H9 (cell line): ENCODE results near the gene C7orf25. TPM values are rescaled to one million over a fixed set of nuclear protein-coding genes. Genes with fewer than 3 reads are reported as not detected.
A peak's percentile ranks its signal among the peaks of the same experiment; 100 is the strongest.

ENCODE experiments used
- DNase-seq: peaks from one replicate; pipeline ENCODE4 v3.0.0-alpha.2; 2017
- H2AFZ ChIP-seq: one replicate; pipeline ENCODE4 v1.6.1; 2013; ENCODE audit warnings: mild to moderate bottlenecking, low read length, control low read depth, moderate library complexity
- H2AK5ac ChIP-seq: 2 replicates; pipeline ENCODE4 v1.6.1; 2013; ENCODE audit warnings: low read length, control low read depth, mixed read lengths; ENCODE audit not compliant: insufficient read length
- H2BK120ac ChIP-seq: one replicate; pipeline ENCODE4 v1.6.1; 2013; ENCODE audit warnings: low read depth, mild to moderate bottlenecking, low read length, control low read depth, inconsistent platforms; ENCODE audit not compliant: poor library complexity, severe bottlenecking
- H2BK12ac ChIP-seq: 2 replicates; pipeline ENCODE4 v1.6.1; 2013; ENCODE audit warnings: low read length, control low read depth, mixed read lengths, low read depth; ENCODE audit not compliant: insufficient read length
- H2BK15ac ChIP-seq: 2 replicates; pipeline ENCODE4 v1.6.1; 2013; ENCODE audit warnings: low read depth, low read length, control low read depth
- H2BK20ac ChIP-seq: one replicate; pipeline ENCODE4 v1.6.1; 2013; ENCODE audit warnings: low read depth, mild to moderate bottlenecking, low read length, control low read depth, inconsistent platforms; ENCODE audit not compliant: poor library complexity, severe bottlenecking
- H2BK5ac ChIP-seq: 2 replicates; pipeline ENCODE4 v1.6.1; 2013; ENCODE audit warnings: low read length, control low read depth, mixed read lengths; ENCODE audit not compliant: insufficient read length
- H3K14ac ChIP-seq: 2 replicates; pipeline ENCODE4 v1.6.1; 2013; ENCODE audit warnings: low read length, control low read depth; ENCODE audit not compliant: insufficient read depth
- H3K18ac ChIP-seq: 2 replicates; pipeline ENCODE4 v1.6.1; 2013; ENCODE audit warnings: low read depth, mild to moderate bottlenecking, mixed read lengths, low read length, control low read depth; ENCODE audit not compliant: insufficient read length
- H3K23ac ChIP-seq: 2 replicates; pipeline ENCODE4 v1.6.1; 2013; ENCODE audit warnings: low read length, control low read depth, mixed read lengths, low read depth; ENCODE audit not compliant: insufficient read length
- H3K23me2 ChIP-seq: 2 replicates; pipeline ENCODE4 v1.6.1; 2013; ENCODE audit warnings: low read depth, mild to moderate bottlenecking, mixed read lengths, low read length, control low read depth; ENCODE audit not compliant: insufficient read length, poor library complexity, severe bottlenecking
- H3K27ac ChIP-seq: 2 replicates; pipeline ENCODE4 v1.5.1; 2013; ENCODE audit warnings: low read length, control low read depth, mixed read lengths, low read depth; ENCODE audit not compliant: insufficient read length
- H3K27me3 ChIP-seq: 2 replicates; pipeline ENCODE4 v1.6.1; 2013; ENCODE audit warnings: low read length, control low read depth, inconsistent platforms; ENCODE audit not compliant: insufficient read depth
- H3K4ac ChIP-seq: 2 replicates; pipeline ENCODE4 v1.6.1; 2013; ENCODE audit warnings: low read depth, mild to moderate bottlenecking, control low read depth, inconsistent platforms, low read length, moderate library complexity
- H3K4me1 ChIP-seq: 2 replicates; pipeline ENCODE4 v1.6.1; 2013; ENCODE audit warnings: low read length, control low read depth, inconsistent platforms; ENCODE audit not compliant: insufficient read depth
- H3K4me2 ChIP-seq: 2 replicates; pipeline ENCODE4 v1.6.1; 2013; ENCODE audit warnings: low read length, control low read depth, mixed read lengths; ENCODE audit not compliant: insufficient read length, insufficient read depth
- H3K56ac ChIP-seq: 2 replicates; pipeline ENCODE4 v1.6.1; 2013; ENCODE audit warnings: low read depth, mild to moderate bottlenecking, mixed read lengths, low read length, control low read depth; ENCODE audit not compliant: insufficient read length
- H3K79me1 ChIP-seq: 2 replicates; pipeline ENCODE4 v1.6.1; 2013; ENCODE audit warnings: low read depth, mild to moderate bottlenecking, moderate library complexity, low read length, control low read depth, inconsistent platforms; ENCODE audit not compliant: insufficient read depth, poor library complexity, severe bottlenecking
- H3K79me2 ChIP-seq: 2 replicates; pipeline ENCODE4 v1.6.1; 2013; ENCODE audit warnings: low read length, control low read depth, inconsistent platforms; ENCODE audit not compliant: insufficient read depth
- H3K9ac ChIP-seq: 2 replicates; pipeline ENCODE4 v1.6.1; 2013; ENCODE audit warnings: low read length, control low read depth, mixed read lengths; ENCODE audit not compliant: insufficient read length; ENCODE audit errors: extremely low read depth
- H3K9me3 ChIP-seq: one replicate; pipeline ENCODE4 v1.6.1; 2013; ENCODE audit warnings: low read depth, low read length, inconsistent platforms; ENCODE audit not compliant: control insufficient read depth
- H3T11ph ChIP-seq: one replicate; pipeline ENCODE4 v1.6.1; 2013; ENCODE audit warnings: mild to moderate bottlenecking, low read length, control low read depth, inconsistent platforms
- H4K20me1 ChIP-seq: one replicate; pipeline ENCODE4 v1.6.1; 2013; ENCODE audit not compliant: control insufficient read depth, insufficient read length, insufficient read depth
- H4K5ac ChIP-seq: 2 replicates; pipeline ENCODE4 v1.6.1; 2013; ENCODE audit warnings: low read depth, mild to moderate bottlenecking, mixed read lengths, low read length, control low read depth; ENCODE audit not compliant: insufficient read length
- H4K8ac ChIP-seq: replicated peaks from 2 replicates; pipeline ENCODE4 v1.6.1; 2013; ENCODE audit warnings: low read length, control low read depth, mixed read lengths, low read depth; ENCODE audit not compliant: insufficient read length
- H4K91ac ChIP-seq: 2 replicates; pipeline ENCODE4 v1.6.1; 2013; ENCODE audit warnings: low read depth, mild to moderate bottlenecking, moderate library complexity, mixed read lengths, low read length, control low read depth; ENCODE audit not compliant: insufficient read length
- H3K27ac Mint-ChIP-seq, 3 experiments: 2 replicates in 2 of 3; 3 replicates in 1 of 3; pipeline ENCODE4 v1.8.0; 2020 to 2021; ENCODE audit warnings: mixed read lengths in 3 of 3, mild to moderate bottlenecking in 1 of 3, moderate library complexity in 1 of 3
- H3K27me3 Mint-ChIP-seq: 2 replicates; pipeline ENCODE4 v1.8.0; 2021; ENCODE audit warnings: low read depth, mild to moderate bottlenecking, moderate library complexity, mixed read lengths
- H3K36me3 Mint-ChIP-seq, 3 experiments: 2 replicates in 2 of 3; 3 replicates in 1 of 3; pipeline ENCODE4 v1.8.0; 2020 to 2021; ENCODE audit warnings: low read depth in 3 of 3, mixed read lengths in 3 of 3; ENCODE audit not compliant: insufficient read depth in 1 of 3
- H3K4me1 Mint-ChIP-seq, 2 experiments: 2 replicates each; pipeline ENCODE4 v1.8.0; 2020; ENCODE audit warnings: mixed read lengths in 2 of 2
- H3K4me3 Mint-ChIP-seq, 2 experiments: 2 replicates in 1 of 2; 3 replicates in 1 of 2; pipeline ENCODE4 v1.8.0; 2020 to 2021; ENCODE audit warnings: mild to moderate bottlenecking in 2 of 2, mixed read lengths in 2 of 2, moderate library complexity in 1 of 2
- H3K9me3 Mint-ChIP-seq, 2 experiments: 2 replicates in 1 of 2; 3 replicates in 1 of 2; pipeline ENCODE4 v1.8.0; 2020; ENCODE audit warnings: mild to moderate bottlenecking in 2 of 2, mixed read lengths in 2 of 2, moderate library complexity in 1 of 2
- CTCF ChIP-seq: fragments of 200-600 bp; sonication (generic); conservative IDR thresholded peaks from 3 replicates; pipeline ENCODE4 v1.8.0; 2021; ENCODE audit warnings: antibody characterized with exemption, mild to moderate bottlenecking
- WGBS: extraction: QIAGEN DNeasy Blood & Tissue Kit; methylation state at CpG from one replicate; pipeline ENCODE4 v1.1.7; 2013; ENCODE audit warnings: missing lambda C conversion rate, low lambda C conversion rate, mixed read lengths; ENCODE audit not compliant: insufficient read length; ENCODE audit errors: extremely low coverage; 5-methylcytosine and 5-hydroxymethylcytosine counted together
- total RNA-seq: library from RNA; stranded (reverse); gene quantifications from 2 replicates; pipeline ENCODE4 v1.2.1, GENCODE V29; 2021

Gene C7orf25
- total RNA-seq, 1 experiment from 2014 or later, result 3.8 TPM

DNA sequence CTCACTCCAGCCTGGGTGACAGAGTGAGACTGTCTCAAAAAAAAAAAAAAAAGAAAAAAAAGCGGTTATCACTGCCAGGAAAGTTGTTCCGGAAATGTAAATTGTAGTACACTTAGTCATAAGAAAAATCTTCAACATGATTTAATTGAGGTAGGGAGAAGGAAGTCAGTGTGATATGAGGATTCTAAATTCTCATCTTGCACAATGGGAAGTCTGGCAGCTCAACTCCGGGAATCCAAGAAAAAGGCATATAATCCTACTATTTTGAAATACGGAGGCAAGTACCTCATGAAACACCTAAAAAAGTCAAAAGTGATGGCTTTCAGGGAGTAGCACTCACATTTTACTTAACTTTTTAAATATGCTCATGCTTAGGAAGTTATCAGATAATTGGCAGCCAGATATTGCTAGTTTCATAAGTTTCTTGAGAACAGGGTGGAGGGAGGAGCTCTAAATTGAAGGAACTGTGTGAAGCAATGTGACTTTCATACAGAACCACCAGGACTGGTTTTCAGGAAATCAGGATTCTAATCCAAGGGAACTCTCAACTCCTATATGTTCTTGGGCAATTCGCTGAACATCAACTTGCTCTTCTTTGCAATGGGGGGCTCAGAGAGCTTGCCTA, 2.7 kb upstream of the C7orf25 start:
- H4K8ac ChIP-seq, result no peak overlapping the region
- Mint-ChIP-seq H3K27me3 (no peaks in the 10 kb centered on the region), H3K27ac (peak overlapping the region in 1 of 3 experiments; percentile 81; a peak in 2 of 7 replicates), H3K4me3 (no peak overlapping the region), H3K9me3 (no peaks in the 10 kb centered on the region; a peak in 1 of 5 replicates), H3K4me1 (peaks cover 36% of the 10 kb centered on the region in 2 experiments), H3K36me3 (peaks cover 15 to 65% (median 54%) of the 10 kb centered on the region in 3 experiments; a peak in 6 of 7 replicates)
- H3K56ac ChIP-seq, result no peak overlapping the region
- no peak overlapping the region for H3K4me2 ChIP-seq
- H3K14ac ChIP-seq, result no peak overlapping the region
- no peak overlapping the region for H3K9ac ChIP-seq
- H3K27ac ChIP-seq, result no peak overlapping the region
- peaks cover 3% of the 10 kb centered on the region; the same call in 1 of the 2 replicates for H3K79me2 ChIP-seq
- H3T11ph ChIP-seq, result no peak overlapping the region
- no peaks in the 10 kb centered on the region for H4K20me1 ChIP-seq
- H2BK5ac ChIP-seq, result no peak overlapping the region
- H3K23ac ChIP-seq, result no peak overlapping the region
- H2AK5ac ChIP-seq, result no peak overlapping the region
- WGBS, result no CpG with 5 or more reads among the region's 5 CpGs
- H2BK15ac ChIP-seq, result no peak overlapping the region
- no peaks in the 10 kb centered on the region for H3K79me1 ChIP-seq
- no peak overlapping the region for H2BK120ac ChIP-seq
- no peak overlapping the region for H4K91ac ChIP-seq
- TF ChIP-seq CTCF, result no peak
- H3K4me1 ChIP-seq, result peaks cover 12% of the 10 kb centered on the region
- no peaks in the 10 kb centered on the region for H3K9me3 ChIP-seq
- no peak overlapping the region for H4K5ac ChIP-seq
- no peak overlapping the region for H2AFZ ChIP-seq
- no peak overlapping the region for H3K18ac ChIP-seq
- no peak overlapping the region for H2BK12ac ChIP-seq
- peaks cover 9% of the 10 kb centered on the region for H3K23me2 ChIP-seq
- H2BK20ac ChIP-seq, result no peak overlapping the region
- no peak for DNase-seq
- H3K27me3 ChIP-seq, result no peaks in the 10 kb centered on the region
- H3K4ac ChIP-seq, result no peak overlapping the region
